Stimulated activated CD4-positive, alpha-beta T cell treated with anti-CD3 and anti-CD28 coated beads, Interleukin-15, amount 100 ng/mL, for 24 hours (primary cell): ENCODE data around the gene REPS2.
"Not testable (repeated sequence)": the region's sequence is repeated elsewhere in the genome, so short reads cannot be mapped to it uniquely, and the experiment has no call there.

Experiments
- DNase-seq: peaks from one replicate; pipeline ENCODE4 v3.0.0-alpha.2; 2020

Gene REPS2

GRCh38 chrX:16946361-16946964, at the start of gene REPS2:
REPS2 (plus strand) TSS chrX:16946658; CDS start chrX:16946862, 204 bp downstream.
- peak; percentile 83 for DNase-seq

GRCh38 chrX:16897445-16897844, 49.0 kb upstream of the REPS2 start:
- no peak for DNase-seq

GRCh38 chrX:16903274-16904022, 43.0 kb upstream of the REPS2 start:
- DNase-seq = no peak

GRCh38 chrX:16910376-16910775, 36.1 kb upstream of the REPS2 start:
- DNase-seq = no peak

- no peak for DNase-seq
These were observed 32.4 kb upstream of the REPS2 start for GRCh38 chrX:16914058-16914457.

GRCh38 chrX:16916561-16916960, 29.9 kb upstream of the REPS2 start:
- no peak for DNase-seq

- DNase-seq = no peak
These were observed 29.3 kb upstream of the REPS2 start for GRCh38 chrX:16917120-16917519.

GRCh38 chrX:16918979-16919378, 27.5 kb upstream of the REPS2 start:
- DNase-seq = no peak

- DNase-seq = no peak
These were observed 26.4 kb upstream of the REPS2 start for GRCh38 chrX:16920075-16920474.

GRCh38 chrX:16923157-16923556, 23.3 kb upstream of the REPS2 start:
- no peak for DNase-seq

GRCh38 chrX:16924631-16925480, 21.6 kb upstream of the REPS2 start:
- no peak for DNase-seq

- no peak for DNase-seq
These were observed 16.1 kb upstream of the REPS2 start for GRCh38 chrX:16930392-16930791.

GRCh38 chrX:16931371-16931770, 15.1 kb upstream of the REPS2 start:
- no peak for DNase-seq

- DNase-seq = no peak
These were observed 14.4 kb upstream of the REPS2 start for GRCh38 chrX:16931855-16932575.

GRCh38 chrX:16934185-16934584, 12.3 kb upstream of the REPS2 start:
- no peak for DNase-seq

GRCh38 chrX:16946971-16947562, 609 bp downstream of the REPS2 start:
- DNase-seq = peak; percentile 11

GRCh38 chrX:16950423-16950822, 4.0 kb downstream of the REPS2 start:
- DNase-seq = no peak

- no peak for DNase-seq
These were observed 7.3 kb downstream of the REPS2 start for GRCh38 chrX:16953606-16954211.

- DNase-seq = no peak
These were observed 11.3 kb downstream of the REPS2 start for GRCh38 chrX:16957751-16958150.

GRCh38 chrX:16958356-16958755, 11.9 kb downstream of the REPS2 start:
- DNase-seq = no peak

GRCh38 chrX:16962661-16963060, 16.2 kb downstream of the REPS2 start:
- DNase-seq = not testable (repeated sequence)

- DNase-seq = no peak
These were observed 16.8 kb downstream of the REPS2 start for GRCh38 chrX:16963216-16963615.
